AG04449 (cell line): ENCODE data around the gene EDAR.

Experiments
- CTCF ChIA-PET: fragments of 350-600 bp; formaldehyde crosslinking; extraction: SDS; loops from one replicate; lab custom pipeline; 2021; ENCODE audit warnings: antibody characterized with exemption; lab: Yijun Ruan, JAX
- POLR2A ChIA-PET: fragments of 400-600, 350-600 bp; formaldehyde crosslinking; extraction: SDS; loops from one replicate; lab custom pipeline; 2020; ENCODE audit warnings: antibody characterized with exemption, inconsistent platforms; lab: Yijun Ruan, JAX
- DNase-seq: peaks from one replicate; pipeline ENCODE4 v3.0.0-alpha.2; 2010; ENCODE audit warnings: low read depth, low spot score
- H3K4me3 ChIP-seq: 2 replicates; pipeline ENCODE4 v1.5.1; 2011; ENCODE audit warnings: low read depth, mild to moderate bottlenecking, control low read depth, low read length
- CTCF ChIP-seq: IDR thresholded peaks from one replicate; pipeline ENCODE4 v1.5.1; 2011; ENCODE audit warnings: mild to moderate bottlenecking, moderate library complexity, low read length, control low read depth, inconsistent platforms; ENCODE audit not compliant: insufficient read depth; ENCODE audit errors: missing control alignments

EDAR gene

GRCh38 chr2:108934583-108935245 lies 54.3 kb downstream of the EDAR start:
- CTCF ChIA-PET = no interaction called here

GRCh38 chr2:108934151-108934550 lies 54.9 kb downstream of the EDAR start:
- no peak for DNase-seq
- ChIA-PET CTCF (no interaction called here), POLR2A (no interaction called here)
- TF ChIP-seq CTCF = no peak
- no peak overlapping the region for H3K4me3 ChIP-seq

More at GRCh38 chr2:108934583-108935245, 54.3 kb downstream of the EDAR start:
- H3K4me3 ChIP-seq = no peak overlapping the region
- no peak for TF ChIP-seq CTCF
- DNase-seq = no peak
- POLR2A ChIA-PET = no interaction called here

- TF ChIP-seq CTCF = no peak
- ChIA-PET POLR2A (no interaction called here), CTCF (no interaction called here)
- DNase-seq = no peak
- H3K4me3 ChIP-seq = no peak overlapping the region
Observed at GRCh38 chr2:108933691-108934117, 55.3 kb downstream of the EDAR start.

- DNase-seq = no peak
- CTCF ChIA-PET = no interaction called here
Observed at GRCh38 chr2:108932736-108933332, 56.2 kb downstream of the EDAR start.

GRCh38 chr2:108931372-108931771 lies 57.6 kb downstream of the EDAR start:
- no peak for DNase-seq

More at GRCh38 chr2:108932736-108933332, 56.2 kb downstream of the EDAR start:
- no peak for TF ChIP-seq CTCF
- POLR2A ChIA-PET = no interaction called here
- H3K4me3 ChIP-seq = no peak overlapping the region

More at GRCh38 chr2:108931372-108931771, 57.6 kb downstream of the EDAR start:
- TF ChIP-seq CTCF = no peak
- ChIA-PET POLR2A (no interaction called here), CTCF (interaction anchor here (0.8 to 1.0 kb wide), 2 partner anchors 202 to 614 kb away, joined by 3 read pairs; no protein-coding TSS in a partner anchor)
- H3K4me3 ChIP-seq = no peak overlapping the region
